ENCODE data around the gene CYP11A1. TPM values are rescaled to one million over a fixed set of nuclear protein-coding genes. Genes with fewer than 3 reads are reported as not detected.
"Not testable (repeated sequence)": the region's sequence is repeated elsewhere in the genome, so short reads cannot be mapped to it uniquely, and the experiment has no call there.

Gene CYP11A1
- total and polyA plus RNA-seq, 4 donors = 0.15 to 0.97 (median 0.69) TPM

GRCh38 chr15:74362482-74362881 is 5.0 kb downstream of the CYP11A1 start:
- ATAC-seq (ENCODE audit: insufficient read depth, low FRiP score) = no peak
- no peak for DNase-seq
- peaks cover 0 to 5% (median 0%) of the 10 kb centered on the region in 5 donors for H3K4me1 ChIP-seq (ENCODE audit: control insufficient read depth in 5 of 5, insufficient read depth in 5 of 5, low read length in 5 of 5)
- H3K27ac ChIP-seq (ENCODE audit: low read depth in 1 of 2, low read length in 1 of 2) = no peak overlapping the region
- WGBS, 2 donors = 96 to 98% methylated on average over 1 of the region's 1 CpG
- H3K27me3 ChIP-seq (ENCODE audit: control insufficient read depth in 3 of 3, insufficient read depth in 3 of 3, low read length in 2 of 3) = peaks cover 0 to 6% (median 0%) of the 10 kb centered on the region in 3 donors
- no peaks in the 10 kb centered on the region for H3K9me3 ChIP-seq (ENCODE audit: control insufficient read depth in 4 of 4, insufficient read depth in 3 of 4, low read length in 3 of 4)
- no peak overlapping the region for H3K9ac ChIP-seq (ENCODE audit: insufficient read depth in 1 of 2, low read length in 2 of 2)
- no peaks in the 10 kb centered on the region for H3K36me3 ChIP-seq (ENCODE audit: control insufficient read depth in 4 of 4, insufficient read depth in 4 of 4, low read length in 4 of 4)
- no peak overlapping the region for H3K4me3 ChIP-seq
- TF ChIP-seq CTCF (IDR thresholded peaks at IDR 0.05; ENCODE audit: control extremely low read depth, extremely low read depth) = no peak

DNA sequence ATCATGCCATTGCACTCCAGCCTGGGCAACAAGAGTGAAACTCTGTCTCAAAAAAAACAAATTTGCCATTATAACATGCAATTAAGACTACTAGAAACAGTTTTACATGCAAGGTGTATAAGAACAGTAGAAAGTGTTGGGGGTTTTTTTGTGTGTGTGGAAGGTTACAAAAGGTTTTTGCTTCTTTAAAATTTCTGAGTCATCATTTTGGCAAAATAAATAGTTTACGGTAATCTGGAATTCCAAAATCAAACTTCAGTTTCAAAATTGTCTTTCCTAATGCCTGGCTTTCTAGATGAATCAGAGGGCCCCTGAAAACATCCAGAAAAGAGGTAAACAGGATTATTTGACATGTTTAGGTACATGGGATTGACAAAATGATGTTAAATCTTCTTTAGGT is 6.6 kb downstream of the CYP11A1 start:
- DNase-seq; H3K9ac ChIP-seq (ENCODE audit: insufficient read depth in 1 of 2, low read length in 2 of 2); H3K27me3 ChIP-seq (ENCODE audit: control insufficient read depth in 3 of 3, insufficient read depth in 3 of 3, low read length in 2 of 3); ATAC-seq (ENCODE audit: insufficient read depth, low FRiP score); H3K4me3 ChIP-seq; H3K4me1 ChIP-seq (ENCODE audit: control insufficient read depth in 5 of 5, insufficient read depth in 5 of 5, low read length in 5 of 5); H3K36me3 ChIP-seq (ENCODE audit: control insufficient read depth in 4 of 4, insufficient read depth in 4 of 4, low read length in 4 of 4); H3K9me3 ChIP-seq (ENCODE audit: control insufficient read depth in 4 of 4, insufficient read depth in 3 of 4, low read length in 3 of 4); H3K27ac ChIP-seq (ENCODE audit: low read depth in 1 of 2, low read length in 1 of 2): not testable (repeated sequence)
- 68 to 69% methylated on average over 1 of the region's 1 CpG for WGBS, 2 donors

DNA sequence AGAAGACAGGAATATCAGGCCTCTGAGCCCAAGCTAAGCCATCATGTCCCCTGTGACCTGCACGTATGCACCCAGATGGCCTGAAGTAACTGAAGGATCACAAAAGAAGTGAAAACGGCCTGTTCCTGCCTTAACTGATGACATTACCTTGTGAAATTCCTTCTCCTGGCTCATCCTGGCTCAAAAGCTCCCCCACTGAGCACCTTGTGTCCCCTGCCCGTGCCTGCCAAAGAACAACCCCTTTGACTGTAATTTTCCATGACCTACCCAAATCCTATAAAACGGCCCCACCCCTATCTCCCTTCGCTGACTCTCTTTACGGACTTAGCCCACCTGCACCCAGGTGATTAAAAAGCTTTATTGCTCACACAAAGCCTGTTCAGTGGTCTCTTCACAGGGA is 8.1 kb downstream of the CYP11A1 start:
- not testable (repeated sequence) for H3K36me3 ChIP-seq (ENCODE audit: control insufficient read depth in 4 of 4, insufficient read depth in 4 of 4, low read length in 4 of 4); H3K4me1 ChIP-seq (ENCODE audit: control insufficient read depth in 5 of 5, insufficient read depth in 5 of 5, low read length in 5 of 5); H3K9me3 ChIP-seq (ENCODE audit: control insufficient read depth in 4 of 4, insufficient read depth in 3 of 4, low read length in 3 of 4); H3K27ac ChIP-seq (ENCODE audit: low read depth in 1 of 2, low read length in 1 of 2); H3K9ac ChIP-seq (ENCODE audit: insufficient read depth in 1 of 2, low read length in 2 of 2); H3K4me3 ChIP-seq; H3K27me3 ChIP-seq (ENCODE audit: control insufficient read depth in 3 of 3, insufficient read depth in 3 of 3, low read length in 2 of 3); ATAC-seq (ENCODE audit: insufficient read depth, low FRiP score); DNase-seq
- 78 to 84% methylated on average over 6 of the region's 6 CpGs for WGBS, 2 donors

DNA sequence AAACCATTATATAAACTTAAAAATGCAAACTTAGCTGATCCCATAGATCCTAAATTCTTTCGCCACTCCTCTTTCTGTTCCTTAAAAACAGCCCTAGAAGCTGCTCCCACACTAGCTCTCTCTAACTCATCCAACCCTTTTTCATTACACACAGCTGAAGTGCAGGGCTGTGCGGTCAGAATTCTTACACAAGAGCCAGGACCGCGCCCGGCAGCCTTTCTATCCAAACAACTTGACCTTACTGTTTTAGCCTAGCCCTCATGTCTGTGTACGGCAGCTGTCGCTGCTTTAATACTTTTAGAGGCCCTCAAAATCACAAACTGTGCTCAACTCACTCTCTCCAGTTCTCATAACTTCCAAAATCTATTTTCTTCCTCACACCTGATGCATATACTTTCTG is 9.9 kb downstream of the CYP11A1 start:
- H3K9me3 ChIP-seq (ENCODE audit: control insufficient read depth in 4 of 4, insufficient read depth in 3 of 4, low read length in 3 of 4); H3K27me3 ChIP-seq (ENCODE audit: control insufficient read depth in 3 of 3, insufficient read depth in 3 of 3, low read length in 2 of 3); ATAC-seq (ENCODE audit: insufficient read depth, low FRiP score); DNase-seq; H3K36me3 ChIP-seq (ENCODE audit: control insufficient read depth in 4 of 4, insufficient read depth in 4 of 4, low read length in 4 of 4); H3K27ac ChIP-seq (ENCODE audit: low read depth in 1 of 2, low read length in 1 of 2); H3K4me1 ChIP-seq (ENCODE audit: control insufficient read depth in 5 of 5, insufficient read depth in 5 of 5, low read length in 5 of 5); H3K9ac ChIP-seq (ENCODE audit: insufficient read depth in 1 of 2, low read length in 2 of 2); H3K4me3 ChIP-seq: not testable (repeated sequence)
- 65 to 86% methylated on average over 7 of the region's 7 CpGs for WGBS, 2 donors

GRCh38 chr15:74356050-74356449 is 11.4 kb downstream of the CYP11A1 start:
- not testable (repeated sequence) for H3K27me3 ChIP-seq (ENCODE audit: control insufficient read depth in 3 of 3, insufficient read depth in 3 of 3, low read length in 2 of 3); H3K9ac ChIP-seq (ENCODE audit: insufficient read depth in 1 of 2, low read length in 2 of 2); DNase-seq; H3K36me3 ChIP-seq (ENCODE audit: control insufficient read depth in 4 of 4, insufficient read depth in 4 of 4, low read length in 4 of 4); ATAC-seq (ENCODE audit: insufficient read depth, low FRiP score); H3K9me3 ChIP-seq (ENCODE audit: control insufficient read depth in 4 of 4, insufficient read depth in 3 of 4, low read length in 3 of 4); H3K4me1 ChIP-seq (ENCODE audit: control insufficient read depth in 5 of 5, insufficient read depth in 5 of 5, low read length in 5 of 5); H3K4me3 ChIP-seq; H3K27ac ChIP-seq (ENCODE audit: low read depth in 1 of 2, low read length in 1 of 2)
- WGBS, 2 donors = 93 to 95% methylated on average over 6 of the region's 6 CpGs

GRCh38 chr15:74353992-74354391 is 13.5 kb downstream of the CYP11A1 start:
- H3K4me3 ChIP-seq; H3K36me3 ChIP-seq (ENCODE audit: control insufficient read depth in 4 of 4, insufficient read depth in 4 of 4, low read length in 4 of 4); H3K9ac ChIP-seq (ENCODE audit: insufficient read depth in 1 of 2, low read length in 2 of 2); H3K27me3 ChIP-seq (ENCODE audit: control insufficient read depth in 3 of 3, insufficient read depth in 3 of 3, low read length in 2 of 3); H3K4me1 ChIP-seq (ENCODE audit: control insufficient read depth in 5 of 5, insufficient read depth in 5 of 5, low read length in 5 of 5); H3K9me3 ChIP-seq (ENCODE audit: control insufficient read depth in 4 of 4, insufficient read depth in 3 of 4, low read length in 3 of 4); DNase-seq; H3K27ac ChIP-seq (ENCODE audit: low read depth in 1 of 2, low read length in 1 of 2); ATAC-seq (ENCODE audit: insufficient read depth, low FRiP score): not testable (repeated sequence)
- WGBS, 2 donors = 86 to 87% methylated on average over 2 of the region's 2 CpGs
